ENCODE measurements around the gene PACS1. TPM values are rescaled to one million over a fixed set of nuclear protein-coding genes. Genes with fewer than 3 reads are reported as not detected.

Gene PACS1
- total and polyA plus RNA-seq, 8 donors: 14.7 to 269 (median 51.0) TPM

DNA sequence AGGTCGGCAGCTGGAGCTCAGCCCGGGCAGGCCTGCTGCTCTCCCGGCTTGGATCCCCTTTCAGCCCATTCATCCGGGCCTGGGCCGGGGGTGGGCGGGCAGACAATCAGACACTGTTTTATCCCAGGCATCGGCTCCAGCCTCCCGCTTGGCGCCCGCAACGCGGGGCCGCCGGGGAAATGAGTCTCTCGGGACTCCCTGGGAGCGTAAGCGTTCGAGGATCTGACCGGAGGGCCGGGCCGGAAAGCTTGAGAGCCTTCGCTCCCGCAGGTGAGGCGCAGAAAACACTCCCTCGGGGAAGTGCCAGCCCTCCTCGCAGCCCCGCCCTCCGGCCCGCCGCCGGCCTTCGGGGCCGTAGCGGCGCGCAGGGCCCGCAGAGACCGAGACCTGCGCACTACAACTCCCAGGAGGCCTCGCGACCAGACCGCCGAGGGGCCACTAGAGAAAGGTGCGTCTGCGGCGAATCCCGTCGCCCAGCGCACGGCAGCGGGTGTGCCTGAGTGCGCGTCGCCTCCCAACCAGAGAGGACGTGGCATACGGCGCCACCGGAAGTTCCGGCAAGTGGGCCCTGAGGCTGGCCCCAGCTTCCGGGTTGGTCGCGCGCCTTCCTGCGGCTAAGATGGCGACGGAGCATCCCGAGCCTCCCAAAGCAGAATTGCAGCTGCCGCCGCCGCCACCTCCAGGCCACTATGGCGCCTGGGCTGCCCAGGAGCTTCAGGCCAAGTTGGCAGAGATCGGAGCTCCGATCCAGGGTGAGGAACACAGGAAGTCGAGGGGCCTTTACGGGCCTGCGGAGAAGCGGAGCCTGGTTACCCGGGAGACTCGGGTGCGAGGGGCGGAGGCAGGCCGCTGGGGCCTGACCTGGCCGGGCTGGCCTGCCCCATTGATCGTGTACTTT is 18.1 kb upstream of the PACS1 start, which contains the start of gene SF3B2:
TSS of gene SF3B2 (plus strand) at position 599 of the 898 bp plus-strand sequence. CDS start at position 620, 21 bp downstream.
- intact Hi-C loops (cut with DNase I; ENCODE audit: low total_unique reads): no loop called here
- no peak for TF ChIP-seq EP300 (IDR thresholded peaks at IDR 0.05)
- TF ChIP-seq, protein P1, sequence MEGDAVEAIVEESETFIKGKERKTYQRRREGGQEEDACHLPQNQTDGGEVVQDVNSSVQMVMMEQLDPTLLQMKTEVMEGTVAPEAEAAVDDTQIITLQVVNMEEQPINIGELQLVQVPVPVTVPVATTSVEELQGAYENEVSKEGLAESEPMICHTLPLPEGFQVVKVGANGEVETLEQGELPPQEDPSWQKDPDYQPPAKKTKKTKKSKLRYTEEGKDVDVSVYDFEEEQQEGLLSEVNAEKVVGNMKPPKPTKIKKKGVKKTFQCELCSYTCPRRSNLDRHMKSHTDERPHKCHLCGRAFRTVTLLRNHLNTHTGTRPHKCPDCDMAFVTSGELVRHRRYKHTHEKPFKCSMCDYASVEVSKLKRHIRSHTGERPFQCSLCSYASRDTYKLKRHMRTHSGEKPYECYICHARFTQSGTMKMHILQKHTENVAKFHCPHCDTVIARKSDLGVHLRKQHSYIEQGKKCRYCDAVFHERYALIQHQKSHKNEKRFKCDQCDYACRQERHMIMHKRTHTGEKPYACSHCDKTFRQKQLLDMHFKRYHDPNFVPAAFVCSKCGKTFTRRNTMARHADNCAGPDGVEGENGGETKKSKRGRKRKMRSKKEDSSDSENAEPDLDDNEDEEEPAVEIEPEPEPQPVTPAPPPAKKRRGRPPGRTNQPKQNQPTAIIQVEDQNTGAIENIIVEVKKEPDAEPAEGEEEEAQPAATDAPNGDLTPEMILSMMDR (IDR thresholded peaks at IDR 0.05): no peak
- TF ChIP-seq POLR2AphosphoS5 (IDR thresholded peaks at IDR 0.05): peak; percentile 74 to 98 (median 79)
- Histone ChIP-seq H3K4me1 (peaks cover 28 to 50% (median 35%) of the 10 kb centered on the region in 4 donors), H3K4me3 (peak within 1 kb of the TSS; percentile 72 to 98 (median 94)), H3K36me3 (peaks cover 28 to 37% (median 33%) of the 10 kb centered on the region in 4 donors), H3K9me3 (no peaks in the 10 kb centered on the region), H3K27ac (peak within 1 kb of the TSS; percentile 80 to 94 (median 86)), H3K27me3 (peaks cover 0 to 29% (median 19%) of the 10 kb centered on the region in 3 donors)
- DNase-seq: peak; percentile 98 to 100
- 0 to 1% (median 0%) methylated on average over 19 to 84 of the region's 84 CpGs for WGBS, 5 donors

DNA sequence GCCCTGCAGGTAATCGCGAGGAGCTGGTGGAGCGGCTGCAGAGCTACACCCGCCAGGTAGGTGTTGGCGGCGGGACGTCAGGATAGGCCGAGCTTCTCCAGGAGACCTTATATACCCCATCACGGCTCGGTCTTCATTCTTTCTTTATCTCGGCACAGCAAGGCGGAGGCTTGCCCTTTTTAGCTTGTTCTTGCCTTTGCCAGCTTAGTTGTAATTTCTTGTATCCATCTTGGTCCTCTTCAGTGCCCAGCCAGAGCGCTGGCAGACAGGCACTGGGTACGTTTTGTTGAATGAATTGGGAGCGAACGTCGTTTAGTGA is 17.4 kb upstream of the PACS1 start:
- DNase-seq: peak in 1 of 2 donors; percentile 45
- peaks cover 34 to 43% (median 39%) of the 10 kb centered on the region in 4 donors for H3K36me3 ChIP-seq
- H3K9me3 ChIP-seq: no peaks in the 10 kb centered on the region
- peak overlapping the region; percentile 72 to 98 (median 94) for H3K4me3 ChIP-seq
- H3K27me3 ChIP-seq: peaks cover 0 to 23% (median 15%) of the 10 kb centered on the region in 3 donors
- TF ChIP-seq POLR2A (IDR thresholded peaks at IDR 0.05) (no peak), EP300 (IDR thresholded peaks at IDR 0.05) (no peak), POLR2AphosphoS5 (IDR thresholded peaks at IDR 0.05) (no peak)
- TF ChIP-seq, protein P1 (IDR thresholded peaks at IDR 0.05): no peak
- 0 to 1% (median 1%) methylated on average over 14 to 17 of the region's 17 CpGs for WGBS, 5 donors
- peak overlapping the region; percentile 80 to 94 (median 86) for H3K27ac ChIP-seq
- peaks cover 28 to 50% (median 35%) of the 10 kb centered on the region in 4 donors for H3K4me1 ChIP-seq
- intact Hi-C loops (cut with DNase I; ENCODE audit: low total_unique reads): no loop called here

DNA sequence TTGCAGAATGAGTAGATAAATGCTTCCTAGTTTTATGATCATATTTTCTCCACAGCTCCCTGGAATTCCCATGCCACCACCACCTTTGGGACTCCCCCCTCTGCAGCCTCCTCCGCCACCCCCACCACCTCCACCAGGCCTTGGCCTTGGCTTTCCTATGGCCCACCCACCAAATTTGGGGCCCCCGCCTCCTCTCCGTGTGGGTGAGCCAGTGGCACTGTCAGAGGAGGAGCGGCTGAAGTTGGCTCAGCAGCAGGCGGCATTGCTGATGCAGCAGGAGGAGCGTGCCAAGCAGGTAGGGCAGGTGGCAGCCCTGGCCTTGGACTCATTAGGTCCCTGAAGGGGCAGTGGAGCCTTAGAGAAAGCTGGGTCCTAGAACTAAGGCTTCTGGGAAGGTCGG is 15.1 kb upstream of the PACS1 start:
- no peak for DNase-seq
- H3K27ac ChIP-seq: no peak overlapping the region
- peaks cover 23 to 43% (median 28%) of the 10 kb centered on the region in 4 donors for H3K4me1 ChIP-seq
- H3K9me3 ChIP-seq: no peaks in the 10 kb centered on the region
- WGBS, 5 donors: 92 to 95% (median 94%) methylated on average over 7 of the region's 7 CpGs
- no peak overlapping the region for H3K4me3 ChIP-seq
- TF ChIP-seq EP300 (IDR thresholded peaks at IDR 0.05) (no peak), POLR2A (IDR thresholded peaks at IDR 0.05) (no peak), POLR2AphosphoS5 (IDR thresholded peaks at IDR 0.05) (no peak)
- TF ChIP-seq, protein P1 (IDR thresholded peaks at IDR 0.05): no peak
- H3K36me3 ChIP-seq: peaks cover 58 to 67% (median 63%) of the 10 kb centered on the region in 4 donors
- no peaks in the 10 kb centered on the region for H3K27me3 ChIP-seq
- intact Hi-C loops (cut with DNase I; ENCODE audit: low total_unique reads): no loop called here

DNA sequence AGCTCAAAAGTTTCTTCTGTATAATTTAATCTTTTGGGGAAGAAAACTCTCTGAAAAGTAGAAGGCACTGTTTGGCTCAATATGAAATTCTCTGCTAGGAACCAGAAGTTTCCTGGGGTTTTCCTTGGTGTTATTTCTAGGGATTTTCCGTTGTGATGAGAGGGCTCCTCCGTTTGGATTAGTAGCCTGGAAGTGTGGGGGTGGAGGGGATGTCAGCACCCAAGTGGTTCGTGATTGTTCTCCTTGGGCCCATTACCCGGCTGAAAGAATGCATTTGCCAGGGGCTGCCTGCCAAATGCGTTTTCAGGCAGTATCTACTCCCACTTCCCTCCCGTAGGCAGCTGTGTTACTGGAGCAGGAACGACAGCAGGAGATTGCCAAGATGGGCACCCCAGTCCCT is 13.6 kb upstream of the PACS1 start:
- H3K4me1 ChIP-seq: peaks cover 18 to 34% (median 20%) of the 10 kb centered on the region in 4 donors

More for the DNA sequence above, 13.6 kb upstream of the PACS1 start:
- H3K27ac ChIP-seq: no peak overlapping the region
- WGBS, 5 donors: 58 to 77% (median 67%) methylated on average over 7 of the region's 7 CpGs
- TF ChIP-seq POLR2A (IDR thresholded peaks at IDR 0.05) (no peak), POLR2AphosphoS5 (IDR thresholded peaks at IDR 0.05) (no peak), EP300 (IDR thresholded peaks at IDR 0.05) (no peak)
- TF ChIP-seq, protein P1 (IDR thresholded peaks at IDR 0.05): no peak
- DNase-seq: no peak
- intact Hi-C loops (cut with DNase I; ENCODE audit: low total_unique reads): no loop called here
- H3K4me3 ChIP-seq: no peak overlapping the region
- H3K27me3 ChIP-seq: no peaks in the 10 kb centered on the region
- H3K9me3 ChIP-seq: no peaks in the 10 kb centered on the region
- H3K36me3 ChIP-seq: peaks cover 73 to 82% (median 78%) of the 10 kb centered on the region in 4 donors

Data from stomach (tissue), 9 donors.